ENCODE measurements around the gene C16orf74. TPM values are rescaled to one million over a fixed set of nuclear protein-coding genes. Genes with fewer than 3 reads are reported as not detected.

Gene C16orf74
- total RNA-seq, 4 donors from 2014 or later = 11.0 to 13.0 (median 11.4) TPM

DNA sequence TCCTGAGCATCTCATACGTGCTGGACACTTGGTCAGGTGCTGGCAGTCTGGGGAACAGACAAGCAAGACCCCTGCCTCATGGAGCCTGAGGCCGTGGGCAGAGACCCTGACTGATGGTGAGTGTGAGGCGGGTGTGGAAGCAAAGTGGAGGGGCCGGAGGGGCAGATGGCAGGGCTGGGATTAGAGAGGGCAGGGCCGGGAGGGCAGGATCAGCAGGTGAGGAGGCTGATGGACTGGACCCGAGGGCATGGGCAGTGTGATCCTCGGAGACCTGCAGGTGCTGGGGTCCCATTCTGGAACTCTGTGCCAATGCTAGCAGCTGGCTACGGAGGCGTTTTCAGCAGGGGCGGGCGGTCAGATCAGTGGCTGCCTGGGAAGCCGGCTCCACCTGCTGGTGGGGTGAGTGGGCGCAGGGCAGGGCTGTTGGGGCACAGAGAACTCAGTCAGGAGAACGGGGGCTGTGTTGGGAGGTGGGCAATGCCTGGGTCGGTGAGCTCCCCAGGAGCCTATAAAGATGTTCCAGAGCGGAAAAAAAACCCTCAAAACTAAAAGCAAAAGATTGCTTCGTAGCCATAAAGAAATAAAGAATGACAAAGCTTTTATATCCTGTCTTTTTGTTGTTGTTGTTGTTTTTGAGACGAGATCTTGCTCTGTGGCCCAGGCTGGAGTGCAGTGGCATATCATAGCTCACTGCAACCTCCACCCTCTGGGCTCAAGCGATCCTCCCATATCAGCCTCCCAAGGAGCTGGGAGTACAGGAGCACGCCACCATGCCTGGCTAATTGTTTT, 8.9 kb upstream of the C16orf74 start:
- H3K36me3 ChIP-seq = no peaks in the 10 kb centered on the region

DNA sequence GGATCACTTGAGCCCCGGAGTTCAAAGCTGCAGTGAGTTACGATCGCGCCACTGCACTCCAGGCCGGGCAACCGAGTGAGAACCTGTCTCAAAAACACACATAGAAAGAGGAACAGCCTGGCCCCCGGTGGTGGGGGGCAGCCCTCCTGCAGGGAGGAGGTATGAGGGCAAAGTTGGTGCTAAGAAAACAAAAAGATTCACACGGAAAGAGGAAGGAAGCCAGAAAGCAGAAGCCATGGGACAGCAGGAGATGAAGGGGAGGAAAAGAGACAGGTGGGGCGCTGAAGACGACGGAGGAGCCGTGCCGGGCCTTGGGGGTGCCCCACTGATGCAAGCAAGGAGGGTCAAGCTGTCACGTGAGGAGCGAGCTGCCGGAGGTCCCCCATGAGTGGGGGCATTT, 8.2 kb upstream of the C16orf74 start:
- no peak for TF ChIP-seq POLR2AphosphoS5 (IDR thresholded peaks at IDR 0.05)
- TF ChIP-seq, protein P1, sequence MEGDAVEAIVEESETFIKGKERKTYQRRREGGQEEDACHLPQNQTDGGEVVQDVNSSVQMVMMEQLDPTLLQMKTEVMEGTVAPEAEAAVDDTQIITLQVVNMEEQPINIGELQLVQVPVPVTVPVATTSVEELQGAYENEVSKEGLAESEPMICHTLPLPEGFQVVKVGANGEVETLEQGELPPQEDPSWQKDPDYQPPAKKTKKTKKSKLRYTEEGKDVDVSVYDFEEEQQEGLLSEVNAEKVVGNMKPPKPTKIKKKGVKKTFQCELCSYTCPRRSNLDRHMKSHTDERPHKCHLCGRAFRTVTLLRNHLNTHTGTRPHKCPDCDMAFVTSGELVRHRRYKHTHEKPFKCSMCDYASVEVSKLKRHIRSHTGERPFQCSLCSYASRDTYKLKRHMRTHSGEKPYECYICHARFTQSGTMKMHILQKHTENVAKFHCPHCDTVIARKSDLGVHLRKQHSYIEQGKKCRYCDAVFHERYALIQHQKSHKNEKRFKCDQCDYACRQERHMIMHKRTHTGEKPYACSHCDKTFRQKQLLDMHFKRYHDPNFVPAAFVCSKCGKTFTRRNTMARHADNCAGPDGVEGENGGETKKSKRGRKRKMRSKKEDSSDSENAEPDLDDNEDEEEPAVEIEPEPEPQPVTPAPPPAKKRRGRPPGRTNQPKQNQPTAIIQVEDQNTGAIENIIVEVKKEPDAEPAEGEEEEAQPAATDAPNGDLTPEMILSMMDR (IDR thresholded peaks at IDR 0.05) = no peak
- no peak for TF ChIP-seq POLR2A (IDR thresholded peaks at IDR 0.05)
- TF ChIP-seq EP300 (IDR thresholded peaks at IDR 0.05) = no peak
- no peaks in the 10 kb centered on the region for H3K9me3 ChIP-seq
- no peak overlapping the region for H3K27ac ChIP-seq
- no peak overlapping the region for H3K4me3 ChIP-seq
- no peaks in the 10 kb centered on the region for H3K36me3 ChIP-seq
- H3K27me3 ChIP-seq = peaks cover 8% of the 10 kb centered on the region
- 63% methylated on average over 16 of the region's 16 CpGs for WGBS
- DNase-seq (ENCODE audit: low spot score in 2 of 2) = no peak
- H3K4me1 ChIP-seq = peaks cover 6% of the 10 kb centered on the region

More for the DNA sequence above, 8.9 kb upstream of the C16orf74 start:
- no peak for DNase-seq (ENCODE audit: low spot score in 2 of 2)
- H3K4me1 ChIP-seq = no peaks in the 10 kb centered on the region
- peaks cover 9% of the 10 kb centered on the region for H3K27me3 ChIP-seq
- H3K9me3 ChIP-seq = no peaks in the 10 kb centered on the region
- H3K27ac ChIP-seq = no peak overlapping the region
- TF ChIP-seq POLR2A (IDR thresholded peaks at IDR 0.05) (no peak), EP300 (IDR thresholded peaks at IDR 0.05) (no peak), POLR2AphosphoS5 (IDR thresholded peaks at IDR 0.05) (no peak)
- TF ChIP-seq, protein P1 (IDR thresholded peaks at IDR 0.05) = peak; percentile 5 to 26
- WGBS = 65% methylated on average over 20 of the region's 20 CpGs
- no peak overlapping the region for H3K4me3 ChIP-seq

DNA sequence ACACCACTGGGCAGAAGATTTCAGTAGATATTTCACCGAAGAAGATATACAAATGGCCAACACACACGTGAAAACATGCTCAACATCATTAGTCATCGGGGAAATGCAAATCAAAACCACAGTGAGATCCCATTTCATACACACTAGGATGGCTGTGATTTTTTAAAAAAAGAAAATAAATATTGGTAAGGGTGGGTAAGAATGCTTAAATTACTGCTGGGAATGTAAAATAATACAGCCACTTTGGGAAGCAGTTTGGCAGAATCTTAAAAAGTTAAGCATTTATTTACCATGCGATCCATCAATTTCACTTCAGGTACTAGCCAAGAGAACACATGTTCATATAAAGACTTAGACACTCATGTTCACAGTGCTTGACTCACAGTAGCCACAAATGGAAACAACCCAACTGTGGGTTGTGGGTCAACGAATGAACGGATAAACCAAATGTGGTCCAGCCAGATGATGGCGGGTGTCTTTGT, 6.5 kb upstream of the C16orf74 start:
- H3K36me3 ChIP-seq = no peaks in the 10 kb centered on the region
- no peak for TF ChIP-seq POLR2A (IDR thresholded peaks at IDR 0.05)
- TF ChIP-seq EP300 (IDR thresholded peaks at IDR 0.05) = no peak
- no peak for TF ChIP-seq POLR2AphosphoS5 (IDR thresholded peaks at IDR 0.05)
- TF ChIP-seq, protein P1 (IDR thresholded peaks at IDR 0.05) = no peak

DNA sequence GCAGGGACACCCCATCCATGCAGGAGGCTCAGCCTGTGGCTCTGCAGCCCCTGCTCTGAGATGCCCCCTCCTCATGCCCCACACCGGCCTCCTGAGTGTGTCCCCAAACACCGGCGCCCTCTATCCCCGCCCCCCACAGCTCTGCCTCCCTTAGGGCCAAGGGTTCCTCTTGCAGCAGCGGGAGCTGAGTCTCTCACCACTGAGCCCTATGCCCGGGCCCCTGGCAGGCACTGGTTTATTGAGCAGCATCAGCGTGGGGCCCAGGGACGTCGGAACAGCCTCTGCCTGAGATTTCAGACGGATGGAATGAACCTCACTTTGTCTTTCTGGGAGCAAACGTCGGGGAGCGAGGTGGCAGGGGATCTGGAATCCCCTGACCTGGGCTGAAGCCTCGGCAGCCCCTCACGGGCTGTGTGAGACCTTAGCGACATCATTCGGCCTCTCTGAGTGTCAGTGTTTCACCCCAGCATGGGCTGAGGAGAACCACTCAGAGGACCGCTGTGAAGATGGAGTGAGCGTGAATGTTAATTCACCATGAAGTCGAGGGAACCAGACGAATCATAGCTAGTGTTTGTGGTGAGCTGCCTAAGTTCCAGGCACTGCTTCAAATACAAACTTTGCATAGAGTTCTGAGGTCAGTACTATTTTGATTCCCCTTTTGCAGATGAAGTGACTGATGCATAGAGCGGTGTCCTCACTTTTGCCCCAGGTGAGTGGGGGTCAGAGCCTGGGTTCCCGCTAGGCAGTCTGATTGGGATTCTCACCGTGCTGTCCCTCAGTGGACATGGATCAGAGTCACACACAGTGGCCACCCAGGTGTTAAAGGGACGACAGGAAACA, 5.3 kb upstream of the C16orf74 start:
- H3K27me3 ChIP-seq = peaks cover 4% of the 10 kb centered on the region
- H3K4me3 ChIP-seq = no peak overlapping the region
- H3K9me3 ChIP-seq = no peaks in the 10 kb centered on the region
- TF ChIP-seq, protein P1 (IDR thresholded peaks at IDR 0.05) = no peak
- no peaks in the 10 kb centered on the region for H3K36me3 ChIP-seq
- H3K4me1 ChIP-seq = peaks cover 34% of the 10 kb centered on the region
- no peak for DNase-seq (ENCODE audit: low spot score in 2 of 2)
- H3K27ac ChIP-seq = no peak overlapping the region
- 73% methylated on average over 25 of the region's 25 CpGs for WGBS

More for the DNA sequence above, 6.5 kb upstream of the C16orf74 start:
- no peak for DNase-seq (ENCODE audit: low spot score in 2 of 2)
- Histone ChIP-seq H3K4me1 (peaks cover 22% of the 10 kb centered on the region), H3K27ac (no peak overlapping the region), H3K4me3 (no peak overlapping the region), H3K9me3 (no peaks in the 10 kb centered on the region), H3K27me3 (peaks cover 4% of the 10 kb centered on the region)
- 44% methylated on average over 7 of the region's 7 CpGs for WGBS

DNA sequence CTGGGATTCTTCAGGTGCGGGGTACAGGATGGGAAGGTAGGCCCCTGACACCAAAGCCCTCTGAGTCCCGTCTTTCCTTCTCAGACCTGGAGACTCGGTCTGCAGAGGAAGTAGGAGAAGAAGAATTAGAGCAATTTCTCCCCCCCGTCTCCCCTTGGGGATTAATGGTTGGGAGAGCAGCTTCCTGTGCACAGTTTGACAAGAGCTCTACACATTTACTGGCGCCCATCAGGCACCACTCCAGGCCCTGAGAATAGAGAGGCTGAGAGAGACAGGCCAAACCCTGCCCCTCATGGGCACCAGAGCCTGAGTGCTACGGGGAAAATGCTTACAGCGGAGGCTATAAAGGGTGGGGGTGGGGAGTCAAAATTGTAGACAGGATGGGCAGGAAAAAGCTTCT, 3.5 kb upstream of the C16orf74 start:
- Histone ChIP-seq H3K27me3 (no peaks in the 10 kb centered on the region), H3K36me3 (no peaks in the 10 kb centered on the region), H3K9me3 (no peaks in the 10 kb centered on the region), H3K27ac (no peak overlapping the region), H3K4me3 (no peak overlapping the region), H3K4me1 (peaks cover 49% of the 10 kb centered on the region)
- TF ChIP-seq POLR2A (IDR thresholded peaks at IDR 0.05) (no peak), POLR2AphosphoS5 (IDR thresholded peaks at IDR 0.05) (no peak), EP300 (IDR thresholded peaks at IDR 0.05) (no peak)
- TF ChIP-seq, protein P1 (IDR thresholded peaks at IDR 0.05) = no peak
- no peak for DNase-seq (ENCODE audit: low spot score in 2 of 2)
- 45% methylated on average over 6 of the region's 7 CpGs for WGBS
